Panc1 (cell line): ENCODE measurements around the gene HTT. TPM values are rescaled to one million over a fixed set of nuclear protein-coding genes. Genes with fewer than 3 reads are reported as not detected.

Experiments
- ATAC-seq: fragments of 200-7000 bp; cut with Tn5 transposase; 2 replicates; pipeline ENCODE4 v1.9.1; 2020; ENCODE audit warnings: mild to moderate bottlenecking, moderate library complexity
- BruUV-seq: library from RNA; stranded (reverse); fragments of 400-500 nt; replicated peaks from 2 replicates; lab custom pipeline; 2021; lab: Mats Ljungman, UMichigan
- CTCF ChIA-PET: fragments of 300-600 bp; sonication (Branson Sonifier 250); formaldehyde crosslinking; loops from one replicate; lab custom pipeline; 2022; ENCODE audit warnings: antibody characterized with exemption; lab: Charles Lee
- POLR2A ChIA-PET: fragments of 300-600 bp; sonication (Branson Sonifier 250); formaldehyde crosslinking; loops from one replicate; lab custom pipeline; 2022; ENCODE audit warnings: antibody characterized with exemption; lab: Charles Lee
- DNase-seq: peaks from one replicate; pipeline ENCODE4 v3.0.0-alpha.2; 2010; ENCODE audit warnings: low read depth, low spot score
- H3K27ac ChIP-seq: 2 replicates; pipeline ENCODE4 v1.5.1; 2011; ENCODE audit warnings: mild to moderate bottlenecking, low read length, inconsistent platforms
- H3K27me3 ChIP-seq: fragments of 200-500 bp; sonication (Bioruptor generic); 2 replicates; pipeline ENCODE4 v1.6.0; 2014; ENCODE audit warnings: low read length, inconsistent platforms; ENCODE audit not compliant: control insufficient read depth, insufficient read depth
- H3K36me3 ChIP-seq: fragments of 200-500 bp; sonication (Bioruptor generic); 2 replicates; pipeline ENCODE4 v1.5.1; 2014; ENCODE audit warnings: inconsistent platforms, mild to moderate bottlenecking, low read length, moderate library complexity; ENCODE audit not compliant: control insufficient read depth, insufficient read depth
- H3K4me1 ChIP-seq: 2 replicates; pipeline ENCODE4 v1.5.1; 2011; ENCODE audit warnings: inconsistent platforms, mild to moderate bottlenecking, low read length, moderate library complexity; ENCODE audit not compliant: control insufficient read depth, insufficient read depth
- H3K4me3 ChIP-seq, 2 experiments: 2 replicates each; pipeline ENCODE4 v1.5.1; 2011 to 2012; ENCODE audit warnings: low read depth in 2 of 2, low read length in 2 of 2, mild to moderate bottlenecking in 2 of 2, inconsistent platforms in 1 of 2, moderate library complexity in 1 of 2
- H3K9me3 ChIP-seq: fragments of 200-500 bp; sonication (Bioruptor generic); 2 replicates; pipeline ENCODE4 v1.5.1; 2014; ENCODE audit warnings: low read depth, mild to moderate bottlenecking, inconsistent platforms, low read length, moderate library complexity; ENCODE audit not compliant: control insufficient read depth, insufficient read depth
- CTCF ChIP-seq: fragments of 450-650 bp; IDR thresholded peaks from 2 replicates; pipeline ENCODE4 v1.5.1; 2017; ENCODE audit warnings: mild to moderate bottlenecking
- POLR2AphosphoS5 ChIP-seq: IDR thresholded peaks from 2 replicates; pipeline ENCODE4 v1.6.1; 2012; ENCODE audit warnings: mild to moderate bottlenecking, low read depth, low read length, moderate library complexity
- REST ChIP-seq, 2 experiments: IDR thresholded peaks; 2 replicates each; pipeline ENCODE4 v1.6.1; 2011 to 2012; ENCODE audit warnings: low read depth in 2 of 2, control low read depth in 1 of 2, low read length in 1 of 2, mild to moderate bottlenecking in 1 of 2, moderate library complexity in 1 of 2; ENCODE audit not compliant: insufficient read depth in 1 of 2
- SIN3A ChIP-seq: IDR thresholded peaks from 2 replicates; pipeline ENCODE4 v1.6.1; 2012; ENCODE audit warnings: low read depth, mild to moderate bottlenecking, low read length, moderate library complexity, borderline replicate concordance; ENCODE audit not compliant: insufficient read depth
- TCF7L2 ChIP-seq: IDR thresholded peaks from 2 replicates; pipeline ENCODE4 v1.6.1; 2011; ENCODE audit warnings: mild to moderate bottlenecking, low read depth, low read length, inconsistent platforms
- in situ Hi-C: cut with HindIII; loops from 2 replicates; pipeline ENCODE4 v1.10.0; 2016; ENCODE audit warnings: low sequenced_read_pairs, low pct_unique_long_range_greater_than_20kb
- intact Hi-C: fragments of 100-400 bp; cut with micrococcal nuclease; formaldehyde crosslinking; loops from one replicate; pipeline ENCODE4 v1.10.0; 2022; ENCODE audit not compliant: unreplicated experiment
- total RNA-seq: library from RNA; stranded (reverse); gene quantifications from one replicate; pipeline ENCODE4 v1.2.1, GENCODE V29; 2021; ENCODE audit not compliant: unreplicated experiment

The HTT gene
- total RNA-seq, 1 experiment from 2014 or later, result 24.7 TPM

GRCh38 chr4:3060946-3061345 lies 13.5 kb upstream of the HTT start:
- Histone ChIP-seq H3K27me3 (no peaks in the 10 kb centered on the region), H3K36me3 (no peaks in the 10 kb centered on the region), H3K4me1 (no peaks in the 10 kb centered on the region), H3K27ac (no peak overlapping the region), H3K4me3 (no peak overlapping the region), H3K9me3 (no peaks in the 10 kb centered on the region)
- in situ Hi-C loops, result no loop called here
- DNase-seq (no peak), ATAC-seq (no peak)
- TF ChIP-seq REST (IDR thresholded peaks at IDR 0.05; ENCODE audit: insufficient read depth in 1 of 2, low read depth in 2 of 2, low read length in 1 of 2) (no peak), TCF7L2 (no peak), CTCF (no peak), SIN3A (no peak), POLR2AphosphoS5 (no peak)
- POLR2A ChIA-PET, result no interaction called here
- intact Hi-C loops, result no loop called here
- CTCF ChIA-PET, result no interaction called here
- no TSS peak for BruUV-seq

- intact Hi-C loops, result no loop called here
- H3K36me3 ChIP-seq, result no peaks in the 10 kb centered on the region
- no TSS peak for BruUV-seq
- DNase-seq, result no peak
- H3K9me3 ChIP-seq, result no peaks in the 10 kb centered on the region
- no peaks in the 10 kb centered on the region for H3K4me1 ChIP-seq
- ChIA-PET POLR2A (interaction anchor here (0.6 kb wide), 1 partner anchor 741 kb away, joined by 3 read pairs; no protein-coding TSS in a partner anchor), CTCF (no interaction called here)
- in situ Hi-C loops, result no loop called here
- H3K27me3 ChIP-seq, result no peaks in the 10 kb centered on the region
- no peak overlapping the region for H3K27ac ChIP-seq
- H3K4me3 ChIP-seq, result no peak overlapping the region
- TF ChIP-seq REST (IDR thresholded peaks at IDR 0.05; ENCODE audit: insufficient read depth in 1 of 2, low read depth in 2 of 2, low read length in 1 of 2), result no peak
- TF ChIP-seq SIN3A, result no peak
- no peak for TF ChIP-seq CTCF
- no peak for TF ChIP-seq TCF7L2
- TF ChIP-seq POLR2AphosphoS5, result no peak
- ATAC-seq, result no peak
These were observed 12.0 kb upstream of the HTT start for GRCh38 chr4:3062471-3062870.
